ENCODE data around the gene RPS6KC1. TPM values are rescaled to one million over a fixed set of nuclear protein-coding genes. Genes with fewer than 3 reads are reported as not detected.

The RPS6KC1 gene
- total and polyA plus RNA-seq, 2 donors from 2014 or later = 6.3 to 13.8 TPM

DNA sequence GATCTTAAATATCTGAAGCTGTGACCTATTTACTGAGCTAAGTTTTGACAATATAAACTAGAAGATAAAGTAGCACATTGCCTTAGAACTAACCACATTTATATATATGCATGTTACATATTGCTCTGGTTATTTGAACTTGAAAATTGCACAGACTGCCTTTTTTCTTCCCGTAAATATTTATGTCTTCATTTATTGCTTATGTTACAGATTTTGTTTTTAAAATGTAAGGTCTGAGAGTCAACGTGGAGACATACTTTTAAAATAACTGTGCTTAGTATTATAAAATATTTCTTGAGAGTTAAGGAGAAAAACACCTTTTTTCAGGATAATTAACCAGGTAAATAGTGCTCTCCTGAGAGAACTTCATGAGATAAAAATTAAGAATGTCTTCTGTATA is 3.1 kb downstream of the RPS6KC1 start:
- Histone ChIP-seq H3K27ac (ENCODE audit: low read depth in 2 of 2, low read length in 2 of 2) (no peak overlapping the region), H3K4me1 (ENCODE audit: control insufficient read depth in 2 of 3, insufficient read depth in 2 of 3, low read depth in 1 of 3, low read length in 3 of 3) (peaks cover 0 to 4% (median 0%) of the 10 kb centered on the region in 3 donors), H3K9ac (ENCODE audit: low read length in 3 of 3) (no peak overlapping the region), H3K9me3 (ENCODE audit: control insufficient read depth in 2 of 3, insufficient read depth in 1 of 3, low read length in 3 of 3) (no peaks in the 10 kb centered on the region), H3K36me3 (ENCODE audit: control insufficient read depth in 2 of 3, insufficient read depth in 3 of 3, low read length in 3 of 3) (no peaks in the 10 kb centered on the region), H3K27me3 (ENCODE audit: control insufficient read depth, insufficient read depth, low read length) (no peaks in the 10 kb centered on the region), H3K4me3 (ENCODE audit: low read length in 3 of 3) (no peak overlapping the region)
- DNase-seq = no peak
- intact Hi-C loops (cut with DNase I) = no loop called here
- FAIRE-seq = no peak
- TF ChIP-seq, protein P1, sequence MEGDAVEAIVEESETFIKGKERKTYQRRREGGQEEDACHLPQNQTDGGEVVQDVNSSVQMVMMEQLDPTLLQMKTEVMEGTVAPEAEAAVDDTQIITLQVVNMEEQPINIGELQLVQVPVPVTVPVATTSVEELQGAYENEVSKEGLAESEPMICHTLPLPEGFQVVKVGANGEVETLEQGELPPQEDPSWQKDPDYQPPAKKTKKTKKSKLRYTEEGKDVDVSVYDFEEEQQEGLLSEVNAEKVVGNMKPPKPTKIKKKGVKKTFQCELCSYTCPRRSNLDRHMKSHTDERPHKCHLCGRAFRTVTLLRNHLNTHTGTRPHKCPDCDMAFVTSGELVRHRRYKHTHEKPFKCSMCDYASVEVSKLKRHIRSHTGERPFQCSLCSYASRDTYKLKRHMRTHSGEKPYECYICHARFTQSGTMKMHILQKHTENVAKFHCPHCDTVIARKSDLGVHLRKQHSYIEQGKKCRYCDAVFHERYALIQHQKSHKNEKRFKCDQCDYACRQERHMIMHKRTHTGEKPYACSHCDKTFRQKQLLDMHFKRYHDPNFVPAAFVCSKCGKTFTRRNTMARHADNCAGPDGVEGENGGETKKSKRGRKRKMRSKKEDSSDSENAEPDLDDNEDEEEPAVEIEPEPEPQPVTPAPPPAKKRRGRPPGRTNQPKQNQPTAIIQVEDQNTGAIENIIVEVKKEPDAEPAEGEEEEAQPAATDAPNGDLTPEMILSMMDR (IDR thresholded peaks at IDR 0.05; ENCODE audit: borderline replicate concordance, extremely low read depth, insufficient read depth) = no peak

DNA sequence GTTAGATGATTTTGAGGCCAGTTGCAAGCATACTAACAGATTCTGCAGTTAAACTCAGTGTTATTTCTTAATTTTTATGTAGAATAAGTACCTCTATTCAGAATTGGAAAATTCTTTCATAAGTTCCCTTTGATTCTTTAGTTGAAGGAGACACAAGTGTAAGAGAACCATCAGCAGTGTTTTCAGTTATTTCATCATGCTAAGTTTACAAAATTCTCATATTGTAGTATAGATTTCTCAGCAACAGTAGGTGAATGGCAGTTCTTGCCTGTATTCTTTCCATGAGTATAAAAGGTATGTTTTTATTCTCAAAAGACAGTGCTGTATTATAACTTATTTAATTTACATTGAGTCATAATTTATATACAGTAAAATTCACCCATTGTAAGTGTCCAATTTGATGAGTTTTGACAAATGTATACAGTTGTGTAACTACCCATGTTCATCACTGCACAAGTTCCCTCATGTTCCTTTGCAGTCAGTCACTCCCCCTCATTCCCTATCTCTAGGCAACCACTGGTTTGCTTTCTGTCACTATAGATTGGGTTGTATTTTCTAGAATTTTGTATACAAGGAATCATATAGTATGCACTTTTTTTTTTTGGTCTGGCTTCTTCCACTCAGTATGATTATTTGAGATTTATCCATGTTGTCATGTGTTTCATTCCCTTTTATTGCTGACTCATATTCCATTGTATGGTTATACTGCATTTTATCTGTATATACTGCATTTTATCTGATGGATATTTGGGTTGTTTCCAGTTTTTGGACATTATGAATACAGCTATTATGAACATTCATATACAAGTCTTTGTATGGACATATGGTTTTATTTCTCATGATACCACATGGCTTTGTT is 3.9 kb downstream of the RPS6KC1 start:
- Histone ChIP-seq H3K4me3 (ENCODE audit: low read length in 3 of 3) (no peak overlapping the region), H3K9me3 (ENCODE audit: control insufficient read depth in 2 of 3, insufficient read depth in 1 of 3, low read length in 3 of 3) (no peaks in the 10 kb centered on the region), H3K27me3 (ENCODE audit: control insufficient read depth, insufficient read depth, low read length) (no peaks in the 10 kb centered on the region), H3K4me1 (ENCODE audit: control insufficient read depth in 2 of 3, insufficient read depth in 2 of 3, low read depth in 1 of 3, low read length in 3 of 3) (peaks cover 0 to 4% (median 0%) of the 10 kb centered on the region in 3 donors), H3K9ac (ENCODE audit: low read length in 3 of 3) (no peak overlapping the region), H3K27ac (ENCODE audit: low read depth in 2 of 2, low read length in 2 of 2) (no peak overlapping the region), H3K36me3 (ENCODE audit: control insufficient read depth in 2 of 3, insufficient read depth in 3 of 3, low read length in 3 of 3) (no peaks in the 10 kb centered on the region)
- TF ChIP-seq, protein P1 (IDR thresholded peaks at IDR 0.05; ENCODE audit: borderline replicate concordance, extremely low read depth, insufficient read depth) = no peak
- no peak for FAIRE-seq
- intact Hi-C loops (cut with DNase I) = no loop called here
- no peak for DNase-seq

DNA sequence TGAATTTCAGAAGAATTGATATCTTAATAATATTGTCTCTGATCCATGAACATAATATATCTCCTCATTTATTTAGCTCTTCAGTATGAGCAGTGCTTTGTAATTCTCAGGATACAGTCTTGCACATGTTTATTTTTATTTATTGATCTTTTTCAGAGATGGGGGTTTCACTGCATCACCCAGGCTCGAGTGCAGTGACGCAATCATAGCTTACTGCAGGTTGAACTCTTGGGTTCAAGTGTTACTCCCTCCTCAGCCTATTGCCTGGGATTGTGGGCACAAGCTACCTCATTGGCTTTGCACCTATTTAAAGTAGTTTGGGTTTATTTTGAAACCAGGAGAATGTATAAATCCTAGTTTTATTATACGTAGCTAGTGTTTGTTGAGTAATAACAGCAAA is 4.7 kb downstream of the RPS6KC1 start:
- DNase-seq (no peak), FAIRE-seq (no peak)
- H3K9ac ChIP-seq (ENCODE audit: low read length in 3 of 3) = no peak overlapping the region
- peaks cover 0 to 4% (median 0%) of the 10 kb centered on the region in 3 donors for H3K4me1 ChIP-seq (ENCODE audit: control insufficient read depth in 2 of 3, insufficient read depth in 2 of 3, low read depth in 1 of 3, low read length in 3 of 3)
- intact Hi-C loops (cut with DNase I) = no loop called here
- no peaks in the 10 kb centered on the region for H3K36me3 ChIP-seq (ENCODE audit: control insufficient read depth in 2 of 3, insufficient read depth in 3 of 3, low read length in 3 of 3)
- TF ChIP-seq, protein P1 (IDR thresholded peaks at IDR 0.05; ENCODE audit: borderline replicate concordance, extremely low read depth, insufficient read depth) = no peak
- H3K27me3 ChIP-seq (ENCODE audit: control insufficient read depth, insufficient read depth, low read length) = no peaks in the 10 kb centered on the region
- H3K27ac ChIP-seq (ENCODE audit: low read depth in 2 of 2, low read length in 2 of 2) = no peak overlapping the region
- no peak overlapping the region for H3K4me3 ChIP-seq (ENCODE audit: low read length in 3 of 3)
- H3K9me3 ChIP-seq (ENCODE audit: control insufficient read depth in 2 of 3, insufficient read depth in 1 of 3, low read length in 3 of 3) = no peaks in the 10 kb centered on the region
